Measurements from ENCODE around the gene BCKDHB.
"Not testable (repeated sequence)": the region's sequence is repeated elsewhere in the genome, so short reads cannot be mapped to it uniquely, and the experiment has no call there.

The BCKDHB gene

DNA sequence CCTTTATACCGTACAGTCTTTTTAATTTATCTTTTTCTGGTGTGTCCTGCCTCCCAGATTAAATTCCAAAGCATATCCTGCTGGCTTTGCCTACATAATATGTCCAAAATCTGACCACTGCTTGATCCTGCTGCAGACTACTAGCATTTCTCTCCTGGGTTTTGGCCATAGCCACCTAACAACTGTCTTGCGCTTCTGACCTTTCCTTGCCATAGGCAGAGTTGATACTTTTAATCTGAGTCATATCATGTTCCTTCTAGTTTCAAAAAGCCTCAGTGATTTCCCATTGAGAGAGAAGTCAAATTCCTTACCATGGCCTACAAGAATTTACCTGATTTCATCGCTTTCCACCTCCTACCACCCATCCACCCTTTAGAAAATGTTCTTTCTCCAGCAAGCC, 104.8 kb downstream of the BCKDHB start:
- no peak for DNase-seq

DNA sequence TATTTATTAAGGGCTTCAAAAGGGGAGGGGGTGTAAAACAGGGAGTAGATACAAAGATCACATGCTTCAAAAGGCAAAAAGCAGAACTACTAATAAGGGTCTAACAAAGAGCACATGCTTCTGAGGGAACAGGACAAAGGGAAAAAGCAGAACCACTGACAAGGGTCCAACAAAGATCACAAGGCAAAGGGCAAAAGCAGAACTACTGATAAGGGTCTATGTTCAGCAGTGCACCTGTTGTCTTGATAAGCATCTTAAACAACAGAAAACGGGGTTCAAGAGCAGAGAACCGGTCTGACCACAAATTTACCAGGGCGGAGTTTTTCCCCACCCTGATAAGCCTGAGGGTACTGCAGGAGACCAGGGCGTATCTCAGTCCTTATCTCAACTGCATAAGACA, 105.4 kb downstream of the BCKDHB start:
- not testable (repeated sequence) for DNase-seq

DNA sequence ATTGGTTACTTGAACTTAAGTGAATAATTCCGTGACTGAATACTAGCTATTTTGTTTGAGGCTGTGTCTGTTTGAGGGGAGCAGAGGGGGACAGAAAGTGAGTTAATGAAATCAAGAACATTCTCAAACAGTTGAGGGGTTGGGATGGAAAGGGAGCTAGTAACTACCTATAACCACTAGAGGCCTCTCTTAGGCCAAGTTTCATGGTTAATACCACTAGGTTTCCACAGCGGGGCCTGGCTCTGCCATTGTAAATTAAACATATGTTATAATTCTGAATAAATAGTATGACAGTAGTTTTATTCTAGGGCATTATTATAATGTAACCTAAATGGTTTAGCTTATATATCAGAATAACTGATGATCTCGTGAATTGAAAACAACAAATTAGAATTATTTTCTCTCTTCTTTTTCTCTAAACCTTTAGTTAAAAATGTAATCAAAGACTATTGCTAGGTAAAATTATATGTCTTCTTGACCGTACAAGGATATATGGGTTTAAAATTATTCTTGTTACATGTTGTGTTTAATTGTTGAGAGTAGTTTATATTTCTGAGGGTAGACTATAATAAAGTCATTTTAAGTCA, 108.1 kb downstream of the BCKDHB start:
- no peak for DNase-seq

- DNase-seq: no peak
These were observed 108.6 kb downstream of the BCKDHB start for GRCh38 chr6:80215063-80215462.

DNA sequence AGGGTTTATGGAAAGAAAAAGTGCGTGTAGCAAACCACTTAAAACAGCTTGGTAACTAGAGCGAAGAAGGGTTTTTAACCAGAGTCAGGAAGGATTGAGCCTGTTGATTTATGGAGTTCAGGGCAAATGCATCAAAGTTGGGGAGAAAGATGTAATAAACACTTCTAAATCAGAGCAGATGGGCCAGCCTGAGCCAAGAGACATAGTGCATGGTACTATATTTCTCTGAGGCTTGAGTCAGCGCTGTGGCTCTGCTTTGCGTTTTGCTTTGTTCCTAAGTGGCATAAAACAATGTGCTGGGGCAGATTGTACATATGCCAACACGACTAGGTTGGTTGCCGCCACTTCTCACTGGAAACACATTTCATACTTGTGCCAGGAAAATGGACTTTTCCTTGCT, 111.3 kb downstream of the BCKDHB start:
- DNase-seq: no peak

DNA sequence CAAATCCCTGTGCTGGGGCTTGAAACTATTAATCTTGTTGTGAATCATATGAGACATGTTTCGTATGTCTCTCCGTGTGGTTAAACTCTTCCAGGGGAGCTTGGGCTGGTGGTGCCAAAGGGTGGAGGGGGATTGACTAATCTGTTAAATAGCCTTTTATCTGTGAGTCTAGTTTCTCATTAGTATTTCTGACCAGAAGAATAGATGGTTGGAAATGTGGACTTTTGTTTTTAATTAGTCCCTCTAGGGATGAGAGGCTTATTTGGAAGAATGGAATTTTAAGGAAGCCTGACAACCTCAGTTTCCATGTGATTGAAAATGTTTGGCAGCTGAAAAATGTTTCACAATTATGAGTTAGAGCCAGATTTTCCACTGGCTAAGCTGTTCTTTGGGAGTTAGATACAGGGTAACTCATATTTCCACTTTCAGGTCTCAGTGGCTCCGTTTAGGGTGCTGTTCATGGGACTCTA, 117.3 kb downstream of the BCKDHB start:
- DNase-seq: no peak

DNA sequence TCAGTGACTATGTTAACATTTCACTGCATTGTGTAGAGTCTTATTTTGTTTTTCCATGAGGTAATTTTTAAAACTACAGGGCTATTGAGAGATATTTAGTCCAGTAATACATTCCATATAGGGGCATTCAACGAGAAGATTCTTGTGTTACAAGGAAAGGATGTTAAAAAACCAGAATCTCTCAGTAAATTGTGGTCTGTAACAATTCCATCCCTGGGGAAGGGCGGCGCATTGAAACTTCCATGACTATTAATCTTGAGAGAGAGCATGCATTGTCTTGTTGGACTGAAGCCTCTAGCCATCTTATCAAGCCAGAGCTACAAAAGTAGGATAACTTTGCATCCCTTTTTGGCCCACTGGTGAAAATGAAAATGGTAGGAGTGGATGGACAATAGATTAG, 119.7 kb downstream of the BCKDHB start:
- no peak for DNase-seq

DNA sequence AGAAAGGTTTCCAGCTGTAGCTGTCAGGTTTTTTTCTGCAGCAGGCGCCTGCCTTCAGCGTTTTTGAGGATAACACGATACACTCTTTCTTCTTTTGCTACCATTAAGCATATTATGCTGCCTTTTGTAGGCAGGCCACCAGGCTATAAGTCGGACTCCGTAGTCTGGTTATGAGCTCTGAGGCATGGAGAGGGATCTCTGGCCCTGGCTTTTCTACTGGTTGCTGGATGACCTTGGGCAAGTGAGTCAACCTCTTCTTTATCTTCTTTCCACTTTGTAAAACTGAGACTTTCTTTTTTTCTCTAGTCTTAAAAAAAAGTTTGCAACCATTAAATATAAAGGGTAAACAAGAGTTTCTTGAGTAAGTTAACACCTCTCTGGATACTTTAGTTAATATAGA, 120.2 kb downstream of the BCKDHB start:
- no peak for DNase-seq

DNA sequence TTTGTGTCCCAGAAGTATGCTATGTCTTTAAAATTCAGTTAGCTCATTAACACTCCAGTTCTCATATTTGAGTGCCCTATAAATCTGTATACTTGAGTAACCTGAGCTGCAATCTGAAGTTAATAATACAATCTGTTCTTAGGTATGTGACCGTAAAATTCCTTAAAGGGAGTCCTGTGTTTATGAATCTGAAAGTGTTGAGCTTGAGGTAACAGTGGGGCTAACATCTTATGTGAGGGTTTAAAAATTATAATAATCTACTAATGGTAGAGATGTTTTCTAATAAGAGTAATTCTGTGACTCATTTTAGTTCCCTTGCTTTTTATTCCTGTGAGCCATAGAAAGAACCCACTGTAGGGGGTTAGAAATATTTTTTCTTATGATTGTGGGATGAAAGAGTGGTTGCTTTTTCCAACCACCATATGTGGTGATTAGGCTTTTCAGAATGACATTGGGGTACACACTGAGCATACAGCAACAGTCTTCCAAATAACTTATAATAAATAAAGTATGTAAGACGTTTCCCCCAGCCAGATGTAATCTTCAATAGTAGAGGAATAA, 121.2 kb downstream of the BCKDHB start:
- no peak for DNase-seq

DNA sequence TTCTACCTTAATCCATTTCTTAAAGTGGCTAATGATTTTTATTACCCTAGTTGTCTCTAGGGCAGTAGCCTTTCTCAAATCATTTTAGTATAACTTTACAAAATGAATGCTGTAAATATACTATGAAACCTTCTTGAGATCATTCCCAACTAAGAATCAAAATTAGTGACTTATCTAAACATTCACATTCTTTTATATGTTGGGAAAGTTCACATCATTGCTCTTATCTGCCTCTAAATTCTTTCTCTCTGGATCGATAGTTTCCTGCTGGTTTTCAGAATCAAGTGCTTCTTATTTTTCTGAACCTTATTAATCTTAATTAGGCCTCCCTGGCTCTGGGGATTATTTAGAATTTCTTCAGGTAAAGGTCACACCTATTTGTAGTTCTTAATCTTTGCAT, 126.8 kb downstream of the BCKDHB start:
- DNase-seq: no peak

DNA sequence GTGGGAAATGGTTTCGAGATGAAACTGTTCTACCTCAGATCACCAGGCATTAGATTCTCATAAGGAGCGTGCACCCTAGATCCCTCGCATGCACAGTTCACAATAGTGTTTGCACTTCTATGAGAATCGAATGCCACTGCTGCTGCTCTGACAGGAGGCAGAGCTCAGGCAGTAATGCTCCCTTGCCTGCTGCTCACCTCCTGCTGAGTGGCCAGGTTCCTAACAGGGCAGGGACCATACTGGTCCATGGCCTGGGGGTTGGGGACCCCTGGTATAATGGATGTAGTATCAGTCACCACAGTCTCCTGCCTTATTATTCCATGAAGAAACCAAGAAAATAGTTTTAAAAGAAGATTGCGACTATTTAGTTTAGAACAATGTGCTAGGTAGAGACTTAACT, 127.5 kb downstream of the BCKDHB start:
- DNase-seq: no peak

GRCh38 chr6:80234401-80234800, 127.9 kb downstream of the BCKDHB start:
- no peak for DNase-seq

DNA sequence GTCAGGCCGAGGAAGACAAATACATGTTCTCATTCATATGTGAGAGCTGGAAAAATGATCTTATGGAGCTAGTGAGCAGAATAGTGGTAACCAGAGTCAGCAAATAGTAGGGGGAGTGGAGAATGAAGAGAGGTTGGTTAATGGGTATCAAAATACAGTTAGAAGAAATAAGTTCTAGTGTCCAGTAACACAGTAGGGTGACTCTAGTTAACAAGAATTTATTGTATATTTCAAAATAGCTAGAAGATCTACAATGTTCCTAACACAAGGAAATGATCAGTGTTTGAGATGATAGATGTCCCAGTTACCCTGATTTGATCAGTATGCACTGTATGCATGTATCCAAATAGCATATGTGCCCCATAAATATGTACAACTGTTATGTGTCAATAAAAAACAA, 128.4 kb downstream of the BCKDHB start:
- no peak for DNase-seq

- DNase-seq: no peak
These were observed 129.2 kb downstream of the BCKDHB start for GRCh38 chr6:80235647-80236046.

DNA sequence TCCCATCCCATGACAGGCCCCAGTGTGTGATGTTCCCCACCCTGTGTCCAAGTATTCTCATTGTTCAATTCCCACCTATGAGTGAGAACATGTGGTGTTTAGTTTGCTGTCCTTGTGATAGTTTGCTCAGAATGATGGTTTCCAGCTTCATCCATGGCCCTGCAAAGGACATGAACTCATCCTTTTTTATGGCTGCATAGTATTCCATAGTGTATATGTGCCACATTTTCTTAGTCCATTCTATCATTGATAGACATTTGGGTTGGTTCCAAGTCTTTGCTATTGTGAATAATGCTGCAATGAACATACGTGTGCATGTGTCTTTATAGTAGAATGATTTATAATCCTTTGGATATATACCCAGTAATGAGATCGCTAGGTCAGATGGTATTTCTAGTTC, 132.3 kb downstream of the BCKDHB start:
- DNase-seq: not testable (repeated sequence)

GRCh38 chr6:80245043-80245442, 138.6 kb downstream of the BCKDHB start:
- no peak for DNase-seq

DNA sequence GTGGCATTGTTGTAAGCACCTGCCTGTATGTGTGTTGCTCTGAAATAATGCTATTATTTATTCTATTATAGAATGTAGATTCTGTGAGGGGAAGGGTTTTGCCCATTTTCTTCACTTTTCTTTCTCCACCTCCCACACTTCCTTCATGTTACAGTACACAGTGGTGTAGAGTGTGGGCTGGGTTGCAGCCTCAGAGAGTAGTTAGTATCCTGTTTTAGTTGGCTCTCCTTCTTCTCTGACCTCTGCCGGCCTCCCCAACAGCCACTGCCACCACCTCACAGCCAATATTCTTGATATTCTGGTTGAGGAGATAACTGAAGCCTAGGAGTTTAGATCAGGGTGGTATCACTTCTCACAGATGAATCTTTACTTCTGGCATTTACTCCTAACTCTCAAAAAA, 143.4 kb downstream of the BCKDHB start:
- no peak for DNase-seq

GRCh38 chr6:80250391-80250997, 144.0 kb downstream of the BCKDHB start:
- DNase-seq: no peak

- no peak for DNase-seq
These were observed 144.8 kb downstream of the BCKDHB start for GRCh38 chr6:80251321-80251720.

GRCh38 chr6:80254716-80255115, 148.2 kb downstream of the BCKDHB start:
- DNase-seq: no peak

DNA sequence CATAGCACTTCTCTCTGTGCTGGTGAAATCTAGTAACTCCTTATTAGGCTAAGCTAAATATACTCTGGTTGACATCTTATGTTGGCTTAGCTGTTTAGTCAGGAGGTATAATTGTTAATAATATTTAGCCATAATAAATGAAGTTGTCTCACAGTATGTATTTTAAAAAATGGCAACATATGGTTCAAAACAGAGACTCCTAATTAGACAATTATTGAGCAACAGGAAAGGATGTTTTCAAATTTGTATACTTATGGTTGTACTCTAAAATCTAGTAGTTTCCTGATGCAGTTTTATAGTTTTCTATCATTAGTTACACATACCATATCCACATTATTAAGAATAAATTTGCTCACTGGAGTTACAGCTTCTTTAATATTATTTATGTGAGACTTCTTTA, 150.2 kb downstream of the BCKDHB start:
- DNase-seq: no peak

GRCh38 chr6:80259118-80259517, 152.6 kb downstream of the BCKDHB start:
- no peak for DNase-seq

DNA sequence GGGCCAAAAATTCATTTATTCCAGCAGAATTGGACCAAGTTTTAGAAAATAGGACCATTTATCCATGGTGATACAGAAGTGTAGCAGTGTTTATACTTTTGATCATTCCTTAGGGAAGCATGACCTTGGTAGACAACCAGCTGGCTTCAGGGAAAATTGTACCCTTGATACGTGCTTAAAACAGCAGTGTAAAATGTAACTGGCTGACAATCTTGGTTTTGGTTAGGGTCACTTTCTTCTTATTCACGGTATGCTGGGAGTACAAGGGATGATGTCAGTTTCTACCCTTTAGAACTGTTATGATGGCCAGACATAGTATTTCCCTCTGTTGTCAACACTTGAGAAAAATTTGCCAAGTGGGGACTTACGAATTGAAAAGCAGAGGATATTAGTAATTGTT, 157.1 kb downstream of the BCKDHB start:
- no peak for DNase-seq

DNA sequence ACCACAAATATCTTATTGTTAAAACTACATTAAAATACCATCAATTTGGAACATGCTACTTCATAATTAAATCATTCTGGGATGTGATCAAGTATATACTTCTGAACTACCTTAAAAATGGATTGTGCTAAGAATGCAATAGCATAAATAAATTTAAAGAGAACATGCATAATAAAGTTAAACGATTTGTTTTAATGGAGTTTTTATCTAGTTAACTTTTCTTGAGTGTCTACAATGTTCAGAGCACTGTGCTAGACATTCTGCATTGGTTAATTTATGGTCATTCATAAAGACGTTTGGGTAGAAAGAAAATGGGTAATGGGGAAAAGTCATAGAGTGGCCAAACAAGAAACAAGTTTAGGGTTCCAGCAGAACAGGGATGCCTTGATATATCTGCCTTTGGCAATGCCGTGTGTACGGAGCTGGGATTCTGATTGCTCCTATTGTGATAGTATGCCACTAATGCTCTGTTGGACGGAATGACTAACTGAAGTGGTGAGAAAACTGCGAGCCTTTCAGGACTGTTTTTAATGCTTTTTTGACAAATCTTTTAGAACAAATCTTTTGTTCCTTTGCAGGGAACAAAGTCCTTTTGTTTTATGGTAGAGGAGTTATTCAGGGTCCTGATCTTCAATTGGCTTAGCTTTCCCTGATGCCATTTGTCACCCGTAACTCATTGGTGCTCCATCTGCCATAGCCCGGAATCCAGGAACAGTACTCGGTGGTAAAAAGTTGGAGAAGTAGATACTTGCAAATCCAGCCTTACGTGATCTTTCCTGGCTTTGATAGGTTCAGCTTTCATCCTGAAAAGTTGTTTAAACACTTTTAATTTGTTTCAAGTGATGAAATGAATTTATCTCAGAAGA, 162.6 kb downstream of the BCKDHB start:
- no peak for DNase-seq

Data from activated CD4-positive, CD25-positive, alpha-beta regulatory T cell (primary cell).